ENCODE results near the gene KRT6B. TPM values are rescaled to one million over a fixed set of nuclear protein-coding genes. Genes with fewer than 3 reads are reported as not detected.
A peak's percentile ranks its signal among the peaks of the same experiment; 100 is the strongest.

The KRT6B gene
- total RNA-seq, 1 experiment from 2014 or later: not detected

DNA sequence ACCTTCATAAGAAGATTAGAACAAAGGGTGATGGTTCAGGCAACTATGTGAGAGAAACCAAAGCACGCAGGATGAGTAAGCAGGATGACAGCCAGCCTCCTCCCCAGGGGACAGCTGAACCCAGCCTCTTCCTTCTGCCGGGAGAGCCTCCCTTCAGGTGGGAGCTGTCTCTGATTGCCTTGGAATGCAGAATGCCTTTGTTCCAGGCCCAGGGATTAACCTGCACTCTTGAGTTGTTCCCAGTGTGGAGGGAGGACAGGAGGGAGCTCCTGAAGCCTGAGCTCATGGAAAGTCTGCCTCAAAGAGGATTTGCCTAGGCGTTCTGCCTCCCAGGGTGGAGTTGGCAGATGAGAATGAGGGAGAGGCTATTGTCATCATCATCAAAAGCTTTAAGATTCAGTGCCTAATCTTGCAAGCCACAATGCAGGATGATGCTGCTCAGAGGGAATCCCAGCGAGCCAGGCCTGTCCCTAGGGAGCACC is 44.7 kb upstream of the KRT6B start:
- POLR2A ChIA-PET (ENCODE audit: low non-redundant PET): no interaction called here
- TF ChIP-seq, protein P1, sequence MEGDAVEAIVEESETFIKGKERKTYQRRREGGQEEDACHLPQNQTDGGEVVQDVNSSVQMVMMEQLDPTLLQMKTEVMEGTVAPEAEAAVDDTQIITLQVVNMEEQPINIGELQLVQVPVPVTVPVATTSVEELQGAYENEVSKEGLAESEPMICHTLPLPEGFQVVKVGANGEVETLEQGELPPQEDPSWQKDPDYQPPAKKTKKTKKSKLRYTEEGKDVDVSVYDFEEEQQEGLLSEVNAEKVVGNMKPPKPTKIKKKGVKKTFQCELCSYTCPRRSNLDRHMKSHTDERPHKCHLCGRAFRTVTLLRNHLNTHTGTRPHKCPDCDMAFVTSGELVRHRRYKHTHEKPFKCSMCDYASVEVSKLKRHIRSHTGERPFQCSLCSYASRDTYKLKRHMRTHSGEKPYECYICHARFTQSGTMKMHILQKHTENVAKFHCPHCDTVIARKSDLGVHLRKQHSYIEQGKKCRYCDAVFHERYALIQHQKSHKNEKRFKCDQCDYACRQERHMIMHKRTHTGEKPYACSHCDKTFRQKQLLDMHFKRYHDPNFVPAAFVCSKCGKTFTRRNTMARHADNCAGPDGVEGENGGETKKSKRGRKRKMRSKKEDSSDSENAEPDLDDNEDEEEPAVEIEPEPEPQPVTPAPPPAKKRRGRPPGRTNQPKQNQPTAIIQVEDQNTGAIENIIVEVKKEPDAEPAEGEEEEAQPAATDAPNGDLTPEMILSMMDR (conservative IDR thresholded peaks at IDR 0.05; ENCODE audit: low read depth, low read length): no peak
- no peak for TF ChIP-seq EZH2 (IDR thresholded peaks at IDR 0.05; ENCODE audit: borderline replicate concordance, low read depth, low read length, poor library complexity, severe bottlenecking)
- Histone ChIP-seq H3K4me1 (ENCODE audit: insufficient read depth, low read length, poor library complexity, severe bottlenecking) (peaks cover 12% of the 10 kb centered on the region), H3K27ac (ENCODE audit: low read depth, low read length, poor library complexity, severe bottlenecking) (no peak overlapping the region), H3K4me3 (ENCODE audit: low read depth, low read length, poor library complexity, severe bottlenecking) (no peak overlapping the region), H3K27me3 (replicated peaks; ENCODE audit: insufficient read depth, low read depth, low read length, poor library complexity) (peaks cover 8% of the 10 kb centered on the region), H3K9me3 (ENCODE audit: low read depth, low read length, poor library complexity, severe bottlenecking) (no peaks in the 10 kb centered on the region), H3K36me3 (ENCODE audit: insufficient read depth, low read length, poor library complexity, severe bottlenecking) (no peaks in the 10 kb centered on the region)
- BruUV-seq (replicated peaks): no TSS peak
- CTCF ChIA-PET: no interaction called here
- peak; percentile 32 for DNase-seq (ENCODE audit: low spot score)
- intact Hi-C loops (cut with micrococcal nuclease; ENCODE audit: unreplicated experiment): no loop called here

DNA sequence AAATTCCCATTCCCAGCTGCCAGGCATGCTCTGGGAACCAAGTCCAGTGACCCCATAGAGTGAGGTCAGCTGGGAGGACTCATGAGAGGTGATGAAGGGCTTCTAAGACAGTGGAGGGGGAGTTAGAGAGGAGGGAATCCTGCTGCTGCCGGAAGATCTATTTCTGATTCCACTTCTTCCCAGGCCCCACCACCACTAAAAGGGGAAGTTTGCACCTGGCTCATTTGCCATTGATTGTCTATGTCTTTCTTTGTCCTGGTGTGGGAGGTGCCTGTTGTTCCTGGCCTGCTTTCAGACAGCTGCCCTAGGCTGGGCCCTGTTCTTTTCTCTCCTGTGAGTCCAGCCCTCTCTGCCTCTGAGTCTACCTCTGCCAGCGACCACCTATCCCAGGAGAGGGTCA is 44.1 kb upstream of the KRT6B start:
- intact Hi-C loops (cut with micrococcal nuclease; ENCODE audit: unreplicated experiment): no loop called here
- Histone ChIP-seq H3K4me3 (ENCODE audit: low read depth, low read length, poor library complexity, severe bottlenecking) (no peak overlapping the region), H3K36me3 (ENCODE audit: insufficient read depth, low read length, poor library complexity, severe bottlenecking) (no peaks in the 10 kb centered on the region), H3K27me3 (replicated peaks; ENCODE audit: insufficient read depth, low read depth, low read length, poor library complexity) (peaks cover 13% of the 10 kb centered on the region), H3K4me1 (ENCODE audit: insufficient read depth, low read length, poor library complexity, severe bottlenecking) (peaks cover 12% of the 10 kb centered on the region), H3K27ac (ENCODE audit: low read depth, low read length, poor library complexity, severe bottlenecking) (no peak overlapping the region), H3K9me3 (ENCODE audit: low read depth, low read length, poor library complexity, severe bottlenecking) (no peaks in the 10 kb centered on the region)
- BruUV-seq (replicated peaks): no TSS peak
- DNase-seq (ENCODE audit: low spot score): no peak
- ChIA-PET POLR2A (ENCODE audit: low non-redundant PET) (no interaction called here), CTCF (no interaction called here)
- TF ChIP-seq EZH2 (IDR thresholded peaks at IDR 0.05; ENCODE audit: borderline replicate concordance, low read depth, low read length, poor library complexity, severe bottlenecking): no peak
- TF ChIP-seq, protein P1 (conservative IDR thresholded peaks at IDR 0.05; ENCODE audit: low read depth, low read length): no peak

DNA sequence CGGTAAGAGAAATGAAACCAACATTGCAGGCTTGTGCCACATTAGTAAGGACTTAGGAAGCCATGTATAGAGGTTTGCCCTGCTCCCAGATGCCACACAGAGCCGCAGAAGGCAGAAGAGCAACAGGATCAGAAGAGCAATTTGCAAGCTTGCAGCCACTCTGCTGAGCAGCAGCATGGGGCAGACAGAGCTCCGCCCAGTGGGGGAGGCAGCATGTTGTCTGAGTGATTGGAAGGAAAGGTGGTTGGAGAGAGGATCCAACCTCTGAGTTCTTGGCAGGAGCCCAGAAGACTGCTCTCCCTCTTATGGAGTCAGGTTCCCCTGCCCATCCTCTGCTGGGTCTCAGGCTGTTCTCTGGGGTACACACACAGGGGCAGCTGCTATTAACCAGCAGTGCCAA is 43.4 kb upstream of the KRT6B start:
- TF ChIP-seq, protein P1 (conservative IDR thresholded peaks at IDR 0.05; ENCODE audit: low read depth, low read length): no peak
- no peak for TF ChIP-seq EZH2 (IDR thresholded peaks at IDR 0.05; ENCODE audit: borderline replicate concordance, low read depth, low read length, poor library complexity, severe bottlenecking)
- Histone ChIP-seq H3K4me1 (ENCODE audit: insufficient read depth, low read length, poor library complexity, severe bottlenecking) (peaks cover 12% of the 10 kb centered on the region), H3K27me3 (replicated peaks; ENCODE audit: insufficient read depth, low read depth, low read length, poor library complexity) (peaks cover 17% of the 10 kb centered on the region), H3K36me3 (ENCODE audit: insufficient read depth, low read length, poor library complexity, severe bottlenecking) (no peaks in the 10 kb centered on the region), H3K4me3 (ENCODE audit: low read depth, low read length, poor library complexity, severe bottlenecking) (no peak overlapping the region), H3K9me3 (ENCODE audit: low read depth, low read length, poor library complexity, severe bottlenecking) (no peaks in the 10 kb centered on the region), H3K27ac (ENCODE audit: low read depth, low read length, poor library complexity, severe bottlenecking) (no peak overlapping the region)
- ChIA-PET POLR2A (ENCODE audit: low non-redundant PET) (no interaction called here), CTCF (no interaction called here)
- no TSS peak for BruUV-seq (replicated peaks)
- intact Hi-C loops (cut with micrococcal nuclease; ENCODE audit: unreplicated experiment): no loop called here
- peak; percentile 19 for DNase-seq (ENCODE audit: low spot score)
